ENCODE data around the gene LEMD3. TPM values are rescaled to one million over a fixed set of nuclear protein-coding genes. Genes with fewer than 3 reads are reported as not detected.
"Not testable (repeated sequence)": the region's sequence is repeated elsewhere in the genome, so short reads cannot be mapped to it uniquely, and the experiment has no call there.

The LEMD3 gene
- total and polyA plus RNA-seq, 2 experiments from 2014 or later, result 17.3 to 82.1 TPM

GRCh38 chr12:65279369-65280112 is 110.2 kb downstream of the LEMD3 start:
- H3K4me1 ChIP-seq (ENCODE audit: low read depth), result peaks cover 6% of the 10 kb centered on the region
- H3K27me3 ChIP-seq, result no peaks in the 10 kb centered on the region
- no peaks in the 10 kb centered on the region for H3K9me3 ChIP-seq (ENCODE audit: low read depth)
- peak overlapping the region; percentile 100 for H3K27ac ChIP-seq
- peak in 1 of 2 donors; percentile 47 for DNase-seq (ENCODE audit: low read depth in 1 of 2, low spot score in 1 of 2)
- peak overlapping the region; percentile 55 for H3K4me3 ChIP-seq
- H3K36me3 ChIP-seq, result no peaks in the 10 kb centered on the region
- TF ChIP-seq CTCF (IDR thresholded peaks at IDR 0.05; ENCODE audit: low read depth, low read length), result no peak

GRCh38 chr12:65280306-65280705 is 110.9 kb downstream of the LEMD3 start:
- Histone ChIP-seq H3K27ac (no peak overlapping the region), H3K9me3 (ENCODE audit: low read depth) (no peaks in the 10 kb centered on the region), H3K36me3 (peaks cover 4% of the 10 kb centered on the region), H3K4me3 (peak overlapping the region; percentile 55), H3K27me3 (no peaks in the 10 kb centered on the region), H3K4me1 (ENCODE audit: low read depth) (peaks cover 6% of the 10 kb centered on the region)
- TF ChIP-seq CTCF (IDR thresholded peaks at IDR 0.05; ENCODE audit: low read depth, low read length), result no peak
- peak in 1 of 2 donors; percentile 44 for DNase-seq (ENCODE audit: low read depth in 1 of 2, low spot score in 1 of 2)

- no peak for DNase-seq (ENCODE audit: low read depth in 1 of 2, low spot score in 1 of 2)
- peaks cover 6% of the 10 kb centered on the region for H3K4me1 ChIP-seq (ENCODE audit: low read depth)
- no peaks in the 10 kb centered on the region for H3K9me3 ChIP-seq (ENCODE audit: low read depth)
- TF ChIP-seq CTCF (IDR thresholded peaks at IDR 0.05; ENCODE audit: low read depth, low read length), result no peak
- H3K4me3 ChIP-seq, result no peak overlapping the region
- no peak overlapping the region for H3K27ac ChIP-seq
- H3K36me3 ChIP-seq, result peaks cover 4% of the 10 kb centered on the region
- H3K27me3 ChIP-seq, result no peaks in the 10 kb centered on the region
Observed at GRCh38 chr12:65282840-65283239, 113.5 kb downstream of the LEMD3 start.

- H3K4me1 ChIP-seq (ENCODE audit: low read depth); DNase-seq (ENCODE audit: low read depth in 1 of 2, low spot score in 1 of 2); H3K36me3 ChIP-seq; H3K4me3 ChIP-seq; H3K27ac ChIP-seq; H3K27me3 ChIP-seq; H3K9me3 ChIP-seq (ENCODE audit: low read depth): not testable (repeated sequence)
Observed at GRCh38 chr12:65285532-65285931, 116.1 kb downstream of the LEMD3 start.

- Histone ChIP-seq H3K4me1 (ENCODE audit: low read depth) (no peaks in the 10 kb centered on the region), H3K27ac (no peak overlapping the region)
- no peak for TF ChIP-seq CTCF (IDR thresholded peaks at IDR 0.05; ENCODE audit: low read depth, low read length)
Observed at GRCh38 chr12:65287426-65287825, 118.0 kb downstream of the LEMD3 start.

GRCh38 chr12:65292241-65292640 is 122.9 kb downstream of the LEMD3 start:
- Histone ChIP-seq H3K27me3 (no peaks in the 10 kb centered on the region), H3K4me3 (no peak overlapping the region), H3K9me3 (ENCODE audit: low read depth) (no peaks in the 10 kb centered on the region), H3K36me3 (no peaks in the 10 kb centered on the region), H3K4me1 (ENCODE audit: low read depth) (no peaks in the 10 kb centered on the region), H3K27ac (no peak overlapping the region)
- no peak for TF ChIP-seq CTCF (IDR thresholded peaks at IDR 0.05; ENCODE audit: low read depth, low read length)
- no peak for DNase-seq (ENCODE audit: low read depth in 1 of 2, low spot score in 1 of 2)

More at GRCh38 chr12:65287426-65287825, 118.0 kb downstream of the LEMD3 start:
- no peaks in the 10 kb centered on the region for H3K27me3 ChIP-seq
- no peak for DNase-seq (ENCODE audit: low read depth in 1 of 2, low spot score in 1 of 2)
- H3K36me3 ChIP-seq, result peaks cover 4% of the 10 kb centered on the region
- H3K4me3 ChIP-seq, result no peak overlapping the region
- H3K9me3 ChIP-seq (ENCODE audit: low read depth), result no peaks in the 10 kb centered on the region
